ENCODE data around the gene ARHGAP12.

DNA sequence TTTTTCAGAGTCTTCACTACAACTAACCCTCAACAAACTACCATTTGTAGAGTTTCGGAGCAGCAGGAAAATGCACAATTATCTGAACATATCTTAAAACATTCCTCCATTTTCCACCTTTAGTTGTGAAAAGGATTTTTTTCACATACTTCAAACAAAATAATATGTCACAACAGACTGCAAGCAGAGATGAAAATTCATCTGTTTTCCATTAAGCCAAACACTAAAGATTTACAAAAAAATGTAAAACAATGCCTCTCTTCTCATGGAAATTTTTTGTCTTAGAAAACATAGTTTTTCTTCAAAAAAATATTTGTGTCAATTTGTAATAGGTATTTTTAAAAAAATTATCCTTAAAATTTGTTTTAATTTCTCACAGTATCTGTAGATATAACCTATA, 98.9 kb downstream of the ARHGAP12 start:
- no peak for TF ChIP-seq CTCF (IDR thresholded peaks at IDR 0.05; ENCODE audit: low read depth, low read length, poor library complexity, severe bottlenecking)
- TF ChIP-seq EZH2phosphoT487 (IDR thresholded peaks at IDR 0.05; ENCODE audit: borderline replicate concordance, low read length) = no peak
